Stimulated activated CD4-positive, alpha-beta T cell treated with anti-CD3 and anti-CD28 coated beads, Interleukin-4, amount 100 ng/mL, for 4 hours (primary cell): Measurements from ENCODE around the gene PBX3.

Experiments
- DNase-seq, 2 experiments: peaks; one replicate each; pipeline ENCODE4 v3.0.0-alpha.2; 2020

The PBX3 gene

DNA sequence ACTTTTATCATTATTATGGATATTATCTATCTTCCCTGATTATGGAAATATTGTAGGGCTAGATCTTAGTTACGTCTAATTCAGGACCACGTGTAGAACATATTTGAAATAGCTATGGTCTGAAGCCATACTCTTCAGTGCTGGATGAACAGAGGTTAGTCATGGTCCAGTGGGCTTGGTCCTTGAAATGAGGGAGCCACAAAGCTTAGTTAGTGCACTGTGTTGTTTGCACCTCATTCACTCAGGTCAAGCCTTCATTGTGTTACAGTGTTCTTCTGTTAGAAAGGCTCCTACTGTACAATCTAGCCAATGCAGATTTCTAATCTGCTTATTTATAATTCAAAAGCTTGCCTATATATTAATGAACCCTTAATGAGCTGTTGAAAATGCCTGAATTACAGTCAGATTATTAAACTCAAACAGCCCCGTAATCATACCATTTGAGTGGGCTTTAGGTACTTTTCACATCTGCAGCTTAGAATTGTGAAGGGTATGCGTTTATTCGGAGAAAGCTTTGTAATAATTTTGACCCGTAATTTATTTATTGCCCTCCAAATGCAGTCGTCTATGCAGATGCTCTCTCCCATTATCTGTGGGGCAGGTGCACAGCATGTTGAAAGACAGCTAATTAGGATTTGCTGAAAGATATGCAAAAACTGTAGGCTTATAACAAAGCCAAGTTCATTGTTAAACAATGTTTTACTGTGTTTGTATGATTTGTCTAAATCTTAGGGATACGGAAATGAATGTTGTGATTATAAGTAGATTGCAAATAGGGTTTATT, 164.9 kb downstream of the PBX3 start:
- DNase-seq, result no peak

DNA sequence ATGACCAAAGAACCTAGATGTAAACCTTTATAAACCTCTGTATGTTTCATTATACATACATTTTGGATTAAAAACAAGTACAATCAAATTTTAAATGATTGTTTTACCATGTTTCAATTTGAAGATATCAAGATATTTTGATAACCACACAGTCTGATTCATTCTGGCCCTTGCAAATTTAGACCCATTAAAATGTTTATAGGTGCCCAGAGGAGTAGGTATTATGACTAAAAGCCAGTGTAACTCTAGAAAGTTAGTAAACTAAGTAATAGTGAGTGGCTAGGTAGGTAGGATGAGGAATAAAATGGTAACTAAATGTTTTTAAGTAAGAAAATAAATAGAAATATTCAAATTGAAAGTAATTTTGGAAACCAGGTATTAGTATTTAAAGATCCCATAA, 165.5 kb downstream of the PBX3 start:
- no peak for DNase-seq

DNA sequence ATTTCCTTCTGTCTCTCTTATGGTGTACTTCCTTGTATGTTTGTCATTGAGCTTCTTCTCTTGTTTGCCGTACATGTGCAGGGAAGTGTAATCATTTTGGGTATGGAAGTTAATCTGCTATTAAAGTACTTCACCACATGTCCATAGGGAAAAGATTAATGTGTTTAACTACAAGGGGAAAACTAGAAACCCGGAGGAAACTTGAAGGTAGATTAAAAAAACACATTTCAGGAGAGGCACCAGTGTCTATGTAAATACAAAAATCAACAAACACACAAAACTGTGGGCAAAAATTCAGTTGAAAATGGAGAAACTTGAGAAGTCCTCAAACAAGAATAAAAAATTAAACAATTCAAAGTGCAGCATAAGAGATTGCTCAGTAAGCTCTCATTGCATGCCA, 166.4 kb downstream of the PBX3 start:
- DNase-seq, result no peak

DNA sequence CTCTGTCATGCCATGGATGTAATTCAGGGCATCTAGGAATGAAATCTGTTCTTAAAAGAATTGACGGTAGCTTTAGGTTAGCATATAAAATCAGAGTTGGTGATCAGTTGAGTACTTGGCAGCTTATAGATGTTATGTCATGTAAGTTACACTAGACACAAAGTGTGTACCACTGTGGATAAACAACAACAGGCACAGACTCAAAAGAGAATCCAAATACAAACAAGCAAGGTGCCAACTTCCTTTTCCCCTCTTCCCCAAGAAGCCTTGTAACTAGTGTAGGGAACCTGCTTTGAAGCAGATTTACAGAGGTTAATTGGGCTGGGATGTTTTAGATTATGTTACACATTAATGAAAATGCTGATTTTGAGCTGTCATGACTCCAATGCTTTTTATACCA, 167.2 kb downstream of the PBX3 start:
- DNase-seq, result no peak

DNA sequence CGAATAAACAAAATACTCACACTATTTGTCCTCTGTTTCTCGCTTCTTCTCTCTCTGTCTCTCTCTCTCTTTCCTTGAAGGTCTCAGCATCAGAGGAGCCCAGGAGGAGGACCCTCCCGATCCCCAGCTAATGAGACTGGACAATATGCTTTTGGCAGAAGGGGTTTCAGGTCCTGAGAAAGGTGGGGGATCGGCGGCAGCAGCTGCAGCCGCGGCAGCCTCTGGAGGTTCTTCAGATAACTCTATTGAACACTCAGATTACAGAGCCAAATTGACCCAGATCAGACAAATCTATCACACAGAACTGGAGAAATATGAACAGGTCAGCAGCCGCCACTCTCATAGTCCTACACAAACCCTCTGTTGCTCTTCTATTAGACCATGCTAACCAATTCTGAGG, 168.4 kb downstream of the PBX3 start:
- no peak for DNase-seq

DNA sequence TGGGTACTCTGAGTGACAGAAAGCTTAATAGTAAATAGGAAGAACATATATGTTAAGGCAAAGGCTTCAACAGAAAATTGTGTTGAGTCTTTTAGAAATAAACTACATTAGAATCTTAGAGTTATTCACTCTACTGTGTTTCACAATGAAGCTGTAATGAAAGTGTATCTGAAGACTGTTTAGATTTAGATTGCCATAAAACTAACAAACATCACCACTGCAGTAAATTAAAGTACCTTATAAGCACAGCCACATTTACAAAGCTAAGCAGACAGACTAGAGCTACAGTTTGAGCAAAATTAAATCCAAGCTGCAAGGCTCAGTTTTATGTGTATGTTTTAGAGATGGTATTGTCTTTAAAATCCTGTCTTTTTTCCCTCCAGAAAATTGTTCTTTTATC, 172.4 kb downstream of the PBX3 start:
- no peak for DNase-seq

DNA sequence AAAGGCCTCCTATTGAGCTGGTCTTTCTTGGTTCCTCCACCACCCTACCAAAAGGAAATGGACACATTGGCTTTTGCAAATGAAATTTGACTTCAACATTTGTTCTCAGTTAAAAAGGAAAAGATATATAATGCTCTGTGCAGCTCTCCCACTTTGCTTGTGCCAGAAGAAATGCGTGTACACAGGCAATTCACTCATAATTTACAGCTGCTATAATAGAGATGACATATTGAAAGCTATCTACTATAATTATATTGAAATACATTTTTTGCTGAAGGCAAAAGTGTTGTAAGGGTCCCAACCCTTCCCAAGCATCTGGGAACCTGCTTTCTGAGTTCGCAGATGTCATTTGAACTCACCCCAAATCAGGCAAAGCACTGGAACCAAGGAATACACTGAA, 173.2 kb downstream of the PBX3 start:
- no peak for DNase-seq

DNA sequence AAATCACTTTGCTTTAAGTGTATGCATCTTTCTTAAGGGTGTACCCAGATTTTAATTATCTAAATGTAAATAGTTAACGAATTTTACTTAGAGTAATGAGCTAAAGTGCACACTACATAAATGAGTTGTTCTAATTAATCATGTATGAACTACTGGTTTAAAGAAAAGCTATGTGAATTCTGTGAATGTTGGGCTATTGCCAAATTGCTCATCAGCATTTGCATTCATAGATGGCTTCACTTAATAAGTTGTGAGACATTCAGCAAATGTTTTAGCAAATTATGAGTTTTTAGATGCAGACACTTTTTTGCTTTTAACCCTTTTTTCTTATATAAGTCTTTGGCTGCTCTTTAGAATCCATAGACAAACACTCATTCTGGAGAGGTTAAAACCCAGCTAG, 175.7 kb downstream of the PBX3 start:
- DNase-seq, result no peak

DNA sequence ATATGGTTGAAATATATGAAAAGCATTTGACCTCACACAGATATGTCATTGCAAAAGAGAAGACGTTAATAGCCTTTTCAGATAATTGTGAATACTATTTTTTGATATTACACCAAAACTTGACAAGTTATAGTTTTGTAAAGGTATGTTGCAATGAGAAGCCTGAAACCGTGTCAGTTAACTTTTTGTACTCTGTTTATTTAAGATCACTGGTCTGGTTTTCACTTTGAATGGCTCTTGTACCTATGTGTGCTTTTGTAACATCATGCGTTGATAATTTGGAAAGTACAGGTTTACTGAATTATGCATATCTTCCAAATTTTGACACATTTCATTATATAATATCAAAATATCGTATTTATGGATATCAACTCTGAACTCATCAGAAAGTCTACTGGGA, 177.2 kb downstream of the PBX3 start:
- no peak for DNase-seq

DNA sequence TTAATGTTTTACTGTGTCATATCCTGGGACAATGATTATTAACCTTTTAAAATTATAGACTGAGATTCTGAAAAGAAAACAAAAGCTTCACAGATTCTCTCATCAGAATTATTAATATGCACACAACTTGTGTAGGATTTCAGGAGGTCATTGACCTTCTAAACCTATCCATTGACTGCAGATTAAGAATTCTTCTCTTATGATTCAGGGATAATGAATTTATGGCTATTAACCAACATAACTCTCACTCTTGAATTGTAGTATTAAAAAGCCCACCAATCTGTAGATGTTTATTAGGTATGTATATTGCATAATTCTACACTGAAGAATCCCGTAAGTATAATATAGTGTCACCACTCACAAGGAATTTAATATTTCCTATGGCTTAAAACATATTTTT, 179.8 kb downstream of the PBX3 start:
- no peak for DNase-seq

DNA sequence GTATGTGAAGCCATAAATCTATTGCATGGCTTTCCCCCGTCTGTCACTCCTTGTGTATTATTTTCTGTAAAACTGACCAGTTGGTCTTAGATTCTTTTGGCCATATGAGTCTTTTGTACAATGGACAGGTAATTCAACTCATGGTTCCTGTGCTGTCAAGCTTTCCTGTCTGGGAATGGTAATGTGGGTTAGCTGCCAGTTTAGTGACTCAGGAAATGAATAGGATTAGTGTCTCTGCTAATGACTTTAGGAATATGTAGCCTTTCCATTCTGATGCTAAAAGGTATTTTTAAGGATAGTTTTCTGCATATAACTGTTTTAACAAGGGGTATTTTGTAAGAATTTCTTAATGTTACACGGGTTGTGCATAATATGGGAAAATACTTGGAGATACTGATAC, 182.7 kb downstream of the PBX3 start:
- DNase-seq, result no peak

DNA sequence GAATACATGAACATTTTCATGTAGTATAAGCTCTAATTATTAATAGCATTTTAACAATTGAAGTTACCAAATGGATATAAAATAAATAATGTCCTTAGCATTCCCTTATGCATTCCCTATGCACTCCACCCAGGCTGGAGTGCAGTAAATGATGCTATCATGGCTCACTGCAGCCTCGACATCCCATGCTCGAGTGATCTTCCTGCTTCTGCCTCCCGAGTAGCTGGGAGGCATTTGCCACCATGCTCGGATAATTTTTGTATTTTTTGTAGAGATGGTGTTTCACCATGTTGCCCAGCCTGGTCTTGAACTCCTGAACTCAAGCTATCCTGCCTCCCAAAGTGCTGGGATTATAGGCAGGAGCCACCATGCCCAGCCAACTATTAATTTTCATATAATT, 184.0 kb downstream of the PBX3 start:
- DNase-seq, result no peak

DNA sequence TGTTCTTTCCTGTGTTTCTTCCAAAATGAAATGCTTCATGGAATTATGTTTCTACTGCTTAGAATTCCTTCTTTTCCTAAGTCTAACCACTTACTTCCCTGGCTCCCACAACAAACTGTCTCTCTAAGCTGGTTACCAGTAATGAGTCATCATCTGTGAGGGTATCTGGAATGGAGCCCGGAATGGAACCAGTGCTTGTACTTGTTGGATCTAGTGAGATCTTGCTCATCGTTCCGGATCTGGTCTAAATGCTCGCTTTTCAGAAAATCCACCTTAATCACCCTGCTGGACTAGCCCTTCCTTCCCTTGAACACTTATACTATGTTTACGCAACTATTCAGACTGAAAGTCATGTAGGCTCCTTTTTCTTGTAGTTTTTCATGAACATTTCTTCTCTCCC, 184.8 kb downstream of the PBX3 start:
- DNase-seq, result no peak

DNA sequence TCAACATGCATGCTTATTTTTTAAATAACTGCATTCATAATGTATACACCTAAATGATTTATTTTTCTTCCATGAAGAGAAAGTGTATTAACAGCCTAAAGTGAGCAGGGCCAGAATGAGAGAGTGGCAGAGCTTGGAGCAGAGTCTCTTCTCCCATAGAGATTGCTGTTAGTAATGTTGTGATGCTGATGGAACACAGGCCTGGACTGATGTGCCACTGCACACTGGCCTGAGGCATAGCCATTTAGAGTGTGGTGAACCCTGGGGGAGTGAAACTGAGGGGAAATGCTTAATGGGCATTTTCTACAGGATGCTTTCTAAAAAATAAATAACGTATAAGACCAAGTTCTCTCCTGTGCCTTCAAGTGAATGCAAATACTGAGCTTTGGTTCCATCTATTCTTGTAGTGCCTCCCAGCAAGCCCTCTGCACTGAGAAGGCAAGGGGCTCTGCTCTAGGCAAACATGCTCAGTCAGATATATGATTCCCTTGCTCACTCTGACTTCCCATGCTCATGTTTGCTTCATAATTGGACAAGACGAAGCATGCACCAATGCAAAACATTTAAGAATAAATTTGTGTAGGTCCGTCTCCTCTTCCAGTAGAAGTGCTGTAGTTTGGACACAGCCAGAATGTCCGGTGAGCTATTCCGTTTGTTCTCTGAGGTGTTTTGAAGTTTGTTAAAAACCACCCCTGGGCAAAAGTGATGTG, 185.7 kb downstream of the PBX3 start:
- no peak for DNase-seq

DNA sequence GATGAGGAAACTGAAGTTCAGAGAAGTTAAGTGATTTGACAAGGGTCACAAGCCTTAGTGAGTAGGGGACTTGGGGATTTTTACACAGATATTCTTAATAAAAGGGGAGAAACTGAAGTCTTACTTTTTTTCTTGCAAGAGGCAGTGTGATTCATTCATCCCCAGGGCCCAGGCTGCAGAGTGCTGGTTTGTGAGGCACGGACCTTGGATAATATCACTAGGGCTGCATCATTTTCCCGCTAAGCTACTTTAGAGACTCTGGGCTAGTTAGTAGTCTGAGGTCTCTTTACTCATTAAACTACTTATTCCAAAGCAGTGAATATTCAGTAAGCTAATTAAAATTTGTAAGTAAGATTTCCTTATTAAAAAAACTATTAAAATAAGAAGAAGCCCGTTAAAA, 195.0 kb downstream of the PBX3 start:
- DNase-seq, result no peak

DNA sequence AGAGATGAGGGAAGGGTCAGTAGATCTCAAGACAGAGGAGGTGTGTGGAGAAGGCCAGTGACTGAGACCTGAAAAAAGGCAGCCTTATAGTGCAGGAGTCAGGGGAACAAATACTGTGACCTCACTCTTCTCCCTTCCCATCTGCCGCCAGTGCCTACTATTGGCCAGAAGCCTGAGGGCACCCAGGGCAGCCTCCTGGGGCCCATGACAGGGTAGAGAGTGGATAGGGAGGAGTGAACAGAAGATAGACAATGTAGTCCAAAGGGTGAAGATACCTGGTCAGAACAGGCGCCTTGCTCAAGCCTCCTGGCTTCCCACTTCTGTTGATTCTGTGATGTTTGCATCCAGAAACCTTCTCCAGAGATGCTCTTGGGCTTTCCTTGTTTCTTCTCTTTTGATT, 196.7 kb downstream of the PBX3 start:
- DNase-seq, result no peak

DNA sequence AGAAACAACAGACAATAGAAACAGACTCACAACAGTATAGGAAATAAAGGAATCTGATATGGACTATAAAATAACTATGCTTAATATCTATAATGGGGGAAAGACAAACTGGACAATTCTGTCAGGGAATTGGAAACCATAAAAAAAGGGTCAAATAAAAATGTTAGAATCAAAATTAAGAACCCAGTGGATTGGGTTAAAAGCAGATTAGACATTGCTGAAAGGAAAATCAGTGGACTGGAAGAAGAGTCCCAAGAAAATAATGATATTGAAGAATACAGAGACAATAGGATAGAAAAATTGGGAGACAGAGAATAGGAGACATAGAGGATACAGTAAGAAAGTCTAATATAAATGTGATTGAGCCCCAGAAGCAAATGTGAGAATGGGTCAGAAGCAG, 199.2 kb downstream of the PBX3 start:
- no peak for DNase-seq

DNA sequence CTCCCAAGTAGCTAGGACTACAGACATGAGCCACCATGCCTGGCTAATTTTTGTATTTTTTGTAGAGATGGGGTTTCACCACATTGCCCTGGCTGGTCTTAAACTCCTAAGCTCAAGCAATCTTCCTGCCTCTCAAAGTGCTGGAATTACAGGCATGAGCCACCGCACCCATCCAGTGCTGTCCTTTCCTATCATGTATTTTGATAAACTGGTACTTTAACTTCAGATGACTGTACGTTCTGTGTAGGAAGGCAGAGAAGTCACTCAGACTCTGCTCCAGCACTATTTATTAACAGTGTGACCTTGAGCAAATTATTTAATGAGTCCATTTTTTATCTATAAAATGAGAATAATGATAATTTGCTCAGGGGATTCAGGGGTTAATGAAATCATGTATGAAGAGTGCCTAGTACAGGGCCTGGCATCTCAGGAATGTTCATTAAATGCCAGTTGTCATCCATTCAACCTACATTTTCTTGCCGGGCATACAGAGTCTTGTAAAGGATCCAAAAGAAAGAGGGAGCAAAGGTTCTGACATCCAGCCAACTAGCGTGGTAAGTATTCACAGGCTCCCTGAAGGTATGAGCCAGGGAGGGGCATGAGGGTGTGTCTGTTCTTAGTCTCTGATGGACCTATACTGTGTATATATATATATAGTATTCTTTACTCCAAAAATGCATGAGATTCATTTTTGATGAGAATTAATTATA, 201.9 kb downstream of the PBX3 start:
- DNase-seq, result no peak

DNA sequence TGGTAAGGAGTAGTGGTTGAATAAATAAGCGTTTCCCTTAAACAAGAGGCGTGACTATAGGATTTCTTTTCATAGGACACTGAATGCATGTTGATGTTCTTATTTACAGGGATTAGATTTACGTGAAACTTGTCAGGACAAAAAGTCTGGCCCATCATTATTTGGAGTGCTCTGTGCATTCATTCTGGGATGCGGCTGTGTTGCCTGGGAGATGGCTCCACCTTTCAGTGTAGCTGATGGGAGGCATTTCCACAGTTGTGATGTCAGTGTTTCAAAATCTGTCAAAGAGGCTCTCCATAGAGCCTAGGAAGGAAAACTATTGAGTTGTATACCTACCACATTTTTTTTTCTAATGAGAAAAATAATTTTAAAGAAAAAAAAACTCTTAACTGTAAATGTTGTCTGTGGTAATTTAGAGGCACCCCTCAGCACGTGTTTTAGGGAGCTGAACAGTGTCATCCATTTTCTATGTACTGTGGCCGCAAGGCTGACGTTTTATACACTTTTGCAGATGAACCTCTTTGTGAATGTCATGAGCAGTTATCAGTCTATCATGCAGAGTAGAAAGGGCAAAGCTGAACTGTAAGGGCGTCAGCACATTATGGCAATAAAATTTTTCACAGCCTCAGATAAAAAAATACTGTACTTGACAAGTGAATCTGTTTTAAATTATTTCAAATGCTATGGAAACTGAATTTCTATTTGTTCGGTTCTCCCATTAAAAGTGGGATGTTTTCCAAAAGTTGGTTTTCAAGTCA, 202.7 kb downstream of the PBX3 start:
- DNase-seq, result no peak

DNA sequence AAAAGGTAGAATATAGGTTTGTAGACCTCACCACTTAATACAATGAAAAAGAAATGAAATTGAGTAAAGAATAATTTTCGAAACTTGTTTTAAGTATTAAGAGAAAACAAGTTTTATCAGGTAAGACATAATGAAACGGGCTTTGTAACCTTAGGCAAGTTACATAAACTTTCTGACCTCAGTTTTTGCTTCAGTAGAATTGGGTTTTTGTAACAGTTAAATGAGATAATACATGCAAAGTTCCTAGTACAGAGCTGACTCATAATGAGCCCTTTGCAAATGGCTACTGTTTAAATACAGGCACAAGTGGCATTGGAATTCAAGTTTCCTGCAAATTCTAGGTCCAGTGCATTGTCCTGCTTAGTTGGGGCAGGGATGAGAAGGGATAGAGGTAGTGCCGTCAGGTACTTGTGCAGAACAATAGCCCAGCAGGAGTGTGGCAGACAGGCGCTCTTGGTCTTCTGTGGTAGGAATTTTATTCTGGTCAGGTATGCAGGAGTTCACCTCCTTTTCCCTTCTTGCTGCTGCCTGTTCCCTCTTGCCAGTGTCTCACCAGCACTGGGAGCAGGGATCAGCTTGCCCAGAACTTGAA, 203.8 kb downstream of the PBX3 start:
- no peak for DNase-seq

DNA sequence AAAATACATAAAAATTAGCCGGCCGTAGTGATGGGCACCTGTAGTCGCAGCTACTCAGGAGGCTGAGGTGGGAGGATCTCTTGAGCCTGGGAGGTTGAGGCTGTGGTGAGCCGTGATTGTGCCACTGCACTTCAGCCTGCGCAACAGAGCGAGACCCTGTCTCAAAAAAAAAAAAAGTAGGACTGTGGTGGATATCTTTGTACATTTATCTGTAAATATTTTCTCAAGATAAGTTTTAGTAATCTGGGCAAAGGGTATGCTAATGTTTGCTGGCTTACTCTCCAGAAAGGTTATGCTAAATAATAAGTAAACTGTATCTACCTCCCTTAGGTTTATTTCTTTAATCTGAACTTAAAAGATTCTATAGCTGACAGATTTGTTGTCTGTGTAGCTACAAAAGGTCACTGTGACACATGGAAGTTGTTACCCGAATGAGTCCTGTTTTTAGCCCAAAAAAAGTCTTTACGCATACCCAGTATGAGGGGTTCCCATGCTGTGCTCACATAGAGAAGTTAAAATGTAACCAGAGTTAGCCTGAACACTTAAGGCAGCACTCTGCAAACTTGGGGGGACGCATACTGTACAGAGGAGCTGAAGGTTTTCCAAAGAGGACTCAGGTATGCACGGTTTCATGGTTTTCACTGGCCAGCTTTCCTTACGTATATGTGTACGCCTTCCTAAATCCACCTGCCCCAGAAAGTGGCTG, 206.3 kb downstream of the PBX3 start:
- DNase-seq, result no peak

DNA sequence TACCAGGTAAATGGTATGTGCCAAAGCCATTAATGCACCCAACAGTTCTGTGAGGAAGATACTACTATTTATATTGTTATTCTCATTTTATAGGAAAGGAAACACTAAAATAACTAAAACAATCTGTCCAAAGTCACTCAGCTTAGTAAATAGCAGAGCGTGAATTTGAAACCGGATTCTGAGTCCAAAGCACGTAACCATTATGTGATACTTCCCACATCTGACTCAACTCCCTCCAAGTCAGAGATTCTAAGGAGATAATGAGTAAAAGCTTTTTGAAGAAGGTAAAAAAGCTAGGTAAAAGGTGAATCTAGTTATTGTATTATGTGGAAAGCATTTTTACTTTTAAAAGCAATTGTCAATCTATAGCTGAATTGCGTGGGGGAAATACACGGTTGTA, 208.9 kb downstream of the PBX3 start:
- no peak for DNase-seq
